ENCODE measurements around the gene AUTS2.

The AUTS2 gene

DNA sequence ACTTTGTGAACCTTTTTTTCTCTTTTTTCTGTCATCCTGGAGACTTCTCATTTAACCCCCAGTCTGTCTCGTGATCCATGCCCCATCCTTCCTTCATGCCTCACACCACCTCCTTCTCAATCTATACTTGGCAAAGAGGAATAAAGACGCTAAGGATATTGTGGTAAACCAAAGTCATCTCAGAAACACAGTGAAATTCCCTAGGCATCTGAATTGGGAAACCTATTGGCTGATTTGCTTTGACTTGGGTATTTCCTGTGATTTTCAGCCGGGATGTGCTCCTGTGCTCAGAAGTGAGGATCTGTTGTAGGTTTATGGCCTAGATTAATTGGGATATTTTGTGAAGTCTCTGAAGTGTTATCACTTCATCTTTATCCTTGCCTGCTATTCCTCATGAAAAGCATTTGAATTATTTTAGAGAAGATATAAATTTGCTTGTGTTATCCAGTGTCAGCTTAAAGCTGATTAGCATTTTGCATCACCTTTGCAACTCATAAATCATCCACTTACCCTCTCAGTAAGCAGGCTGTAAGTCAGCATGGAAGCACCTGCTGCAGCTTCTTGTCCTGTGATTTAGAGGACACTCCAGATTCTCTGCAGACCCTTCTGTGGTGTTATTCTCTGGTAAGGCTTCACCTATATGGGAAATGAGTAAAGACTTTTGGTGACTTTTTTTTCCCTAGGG, 138.0 kb downstream of the AUTS2 start:
- DNase-seq = peak; percentile 65

DNA sequence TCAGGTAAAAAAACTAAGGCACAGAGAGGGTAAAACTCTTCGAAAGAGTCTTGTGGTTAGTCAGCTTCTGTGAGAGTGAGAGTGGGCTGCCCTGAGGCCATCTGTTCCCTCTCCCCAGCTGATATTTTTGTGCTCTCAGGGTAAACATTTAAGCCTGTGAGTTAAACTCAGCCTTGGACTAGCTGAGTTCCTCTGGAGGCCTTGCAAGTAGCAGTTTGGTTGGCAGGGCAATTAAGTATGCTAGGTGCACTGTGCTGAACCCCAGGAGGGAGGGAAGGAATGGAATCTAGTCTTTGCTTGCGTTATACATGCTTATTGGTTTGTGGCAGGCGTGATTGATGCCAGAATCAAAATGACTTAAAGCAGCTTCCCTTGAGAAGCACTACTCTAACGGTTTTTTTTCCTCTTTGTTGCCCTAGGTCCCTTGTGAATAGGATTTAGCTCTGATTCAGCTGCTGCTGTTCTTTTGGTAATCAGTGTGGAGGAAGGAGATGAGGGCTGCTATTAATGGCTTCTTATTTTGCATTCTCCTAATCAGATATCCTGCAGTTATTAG, 140.2 kb downstream of the AUTS2 start:
- DNase-seq = peak; percentile 13

DNA sequence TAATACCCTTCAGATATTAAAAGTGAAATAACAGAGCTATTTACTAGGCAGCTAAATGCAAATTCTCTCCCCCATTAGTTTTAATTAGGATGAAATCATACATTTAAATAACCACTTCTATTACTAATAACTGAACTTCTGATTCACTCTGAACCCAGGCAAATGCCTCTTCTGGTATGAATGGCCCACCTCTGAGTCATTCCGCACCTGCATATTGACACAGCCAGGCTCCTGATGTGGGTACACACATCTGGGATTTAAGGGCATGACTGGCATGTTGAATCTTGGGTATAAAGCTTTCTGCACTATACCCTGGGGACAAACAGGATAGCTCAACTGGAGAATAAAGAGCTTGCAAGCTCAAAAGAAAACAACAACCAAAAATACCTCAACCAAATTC, 140.9 kb downstream of the AUTS2 start:
- DNase-seq = no peak

DNA sequence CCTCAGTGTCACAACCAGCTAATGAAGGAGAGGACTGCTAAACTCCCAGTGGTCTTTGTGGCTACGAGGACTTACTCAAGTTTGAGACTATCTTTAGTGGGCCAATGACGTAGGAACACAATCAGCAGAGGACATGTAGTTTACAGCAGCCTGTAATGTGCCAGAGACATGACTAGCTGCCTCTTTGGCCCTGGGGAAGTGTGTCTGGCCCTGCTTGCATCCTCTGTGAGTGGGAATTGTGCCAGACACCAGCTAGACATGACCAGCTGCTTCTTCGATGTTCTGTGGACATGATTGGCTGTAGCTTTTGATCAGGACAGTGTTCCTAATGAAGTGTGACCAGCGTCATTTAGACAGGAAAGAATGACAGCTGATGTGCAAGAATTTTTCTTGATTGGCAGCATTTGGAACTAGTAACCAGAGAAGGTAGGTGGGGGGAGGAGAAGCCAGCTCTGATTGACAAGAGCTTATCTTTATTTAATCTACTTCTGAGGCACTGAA, 141.7 kb downstream of the AUTS2 start:
- DNase-seq = no peak

DNA sequence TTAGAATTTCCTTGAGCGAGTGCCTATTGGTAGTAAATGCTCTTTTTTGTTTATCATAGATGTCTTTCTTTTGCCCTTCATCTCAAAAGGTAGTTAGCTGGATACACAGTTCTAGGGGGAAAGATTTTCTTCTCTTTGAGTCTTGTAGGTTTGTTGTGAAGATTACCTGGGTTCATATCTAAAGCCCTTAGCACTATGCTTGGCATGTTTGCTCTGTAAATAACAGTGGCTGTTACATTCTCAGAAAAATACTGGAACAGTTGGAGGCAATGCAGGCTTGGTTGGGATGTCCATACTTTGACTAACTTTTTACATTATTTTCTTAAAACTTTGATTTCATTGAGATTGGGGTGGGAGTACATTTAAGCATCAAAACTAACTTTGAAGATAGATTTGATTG, 144.0 kb downstream of the AUTS2 start:
- no peak for DNase-seq

DNA sequence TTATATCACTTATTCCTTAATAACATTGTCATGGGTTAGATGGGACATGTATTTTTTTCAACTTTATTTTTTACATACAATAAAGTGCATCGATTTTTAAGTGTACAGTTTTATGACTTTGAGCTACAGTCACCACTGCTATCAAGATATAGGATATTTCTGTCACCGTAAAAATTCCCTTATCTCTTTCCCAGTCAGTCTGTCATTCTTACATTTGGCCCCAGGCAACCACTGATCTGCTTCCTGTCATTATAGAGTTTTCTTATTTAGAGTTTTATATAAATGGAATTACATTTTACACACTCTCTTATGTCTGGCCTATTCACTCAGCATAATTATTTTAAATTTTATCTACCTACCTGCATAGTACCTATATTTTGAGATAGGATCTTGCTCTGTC, 145.2 kb downstream of the AUTS2 start:
- no peak for DNase-seq

DNA sequence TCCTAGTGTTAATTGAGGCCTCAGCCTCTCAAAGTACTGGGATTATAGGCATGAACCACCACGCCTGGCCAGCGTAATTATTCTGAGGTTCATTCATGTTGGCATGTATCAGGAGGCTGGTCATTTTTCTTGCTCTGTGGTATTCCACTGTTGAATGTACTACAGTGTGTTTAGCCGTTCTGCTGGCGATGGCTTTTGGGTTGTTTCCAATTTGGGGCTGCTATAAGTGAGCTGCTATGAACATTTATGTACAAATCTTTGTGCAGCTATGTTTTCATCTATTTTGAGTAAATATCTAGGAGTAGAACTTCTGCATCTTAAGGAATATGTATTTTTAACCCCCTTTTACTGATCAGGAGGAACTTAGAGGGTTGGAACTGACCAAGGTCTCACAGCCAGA, 145.8 kb downstream of the AUTS2 start:
- no peak for DNase-seq

DNA sequence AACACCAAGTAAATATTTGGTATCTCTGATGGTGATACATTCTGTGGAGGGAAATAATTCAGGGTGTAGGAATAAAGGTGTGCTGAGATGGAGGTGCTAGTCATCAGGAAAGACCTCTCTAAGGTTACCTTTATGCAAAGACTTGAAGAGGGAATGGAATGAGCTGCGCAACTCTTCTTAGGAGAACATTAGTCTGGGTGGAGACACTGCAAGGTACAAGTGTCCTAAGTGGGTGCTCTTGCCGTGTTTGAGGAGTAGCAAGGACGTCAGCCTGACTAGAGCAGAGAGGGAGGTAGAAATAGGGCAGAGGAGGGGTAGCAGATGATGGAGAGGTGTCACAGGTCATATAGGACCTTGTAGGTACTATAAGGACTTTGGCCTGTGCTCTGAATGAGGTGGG, 148.1 kb downstream of the AUTS2 start:
- DNase-seq = no peak

DNA sequence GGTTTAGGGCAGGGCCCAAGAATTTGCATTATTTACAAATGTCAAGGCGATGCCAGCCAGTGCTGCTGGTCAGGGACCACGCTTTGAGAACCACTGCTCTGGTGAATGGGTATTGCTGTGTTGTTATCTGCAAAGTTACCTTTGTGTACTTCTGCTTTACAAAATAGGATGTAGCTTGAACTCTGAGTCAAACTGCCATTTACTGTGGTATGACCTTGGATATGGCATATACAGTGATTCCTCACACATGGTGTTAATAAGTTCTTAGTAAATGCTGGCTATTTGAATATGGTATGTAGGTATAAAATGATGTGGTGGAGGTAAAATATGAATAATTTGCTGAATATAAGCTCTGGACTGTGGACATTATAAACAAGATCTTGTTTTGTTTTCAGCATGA, 148.9 kb downstream of the AUTS2 start:
- DNase-seq = no peak

DNA sequence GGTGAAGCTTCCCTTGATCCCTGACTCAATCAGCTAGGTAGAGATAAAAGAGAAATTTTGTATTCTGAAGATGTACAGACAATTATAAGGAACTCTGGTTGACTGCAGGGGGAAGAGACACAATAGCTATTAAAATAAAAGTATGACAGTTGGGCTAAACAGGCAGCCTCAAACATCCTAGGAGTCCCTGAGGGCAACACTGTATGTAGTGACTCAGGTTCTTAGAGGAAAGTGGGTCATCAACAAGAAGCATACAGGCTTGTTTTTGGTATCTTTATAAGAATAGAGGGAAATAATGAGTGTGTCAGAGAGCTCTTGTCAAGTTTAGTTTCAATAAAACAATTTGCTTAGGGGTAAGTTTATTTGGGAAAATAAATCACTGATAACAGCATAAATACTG, 150.3 kb downstream of the AUTS2 start:
- no peak for DNase-seq

DNA sequence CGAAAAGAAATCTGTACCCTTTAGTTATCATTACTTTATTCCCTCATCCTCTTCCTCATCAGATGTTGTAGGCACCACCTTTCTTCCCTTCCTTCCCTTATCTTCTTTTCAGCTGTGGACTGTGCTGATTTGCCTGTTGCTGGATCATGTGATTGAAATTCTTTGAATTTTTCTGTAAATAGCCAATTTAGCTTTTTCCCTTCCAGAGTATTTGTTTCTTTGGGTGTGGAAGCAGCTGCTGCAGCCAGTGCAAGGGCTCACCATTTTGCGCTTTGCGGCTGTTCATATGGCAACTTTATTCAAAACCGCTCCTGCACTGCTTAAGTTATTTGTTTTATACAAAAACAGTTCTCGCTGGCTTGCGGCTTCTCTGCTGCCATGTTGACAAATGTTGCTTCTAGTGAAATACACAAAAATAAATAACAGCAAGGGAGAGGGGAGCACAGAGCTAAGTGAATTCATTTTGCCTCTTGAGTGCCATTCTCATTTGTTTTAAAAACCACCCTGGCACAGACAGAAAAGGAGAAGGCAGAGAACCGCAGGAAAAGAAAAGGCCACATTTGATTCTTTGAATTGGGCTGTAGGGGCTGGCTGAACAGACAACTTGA, 151.2 kb downstream of the AUTS2 start:
- DNase-seq = no peak

DNA sequence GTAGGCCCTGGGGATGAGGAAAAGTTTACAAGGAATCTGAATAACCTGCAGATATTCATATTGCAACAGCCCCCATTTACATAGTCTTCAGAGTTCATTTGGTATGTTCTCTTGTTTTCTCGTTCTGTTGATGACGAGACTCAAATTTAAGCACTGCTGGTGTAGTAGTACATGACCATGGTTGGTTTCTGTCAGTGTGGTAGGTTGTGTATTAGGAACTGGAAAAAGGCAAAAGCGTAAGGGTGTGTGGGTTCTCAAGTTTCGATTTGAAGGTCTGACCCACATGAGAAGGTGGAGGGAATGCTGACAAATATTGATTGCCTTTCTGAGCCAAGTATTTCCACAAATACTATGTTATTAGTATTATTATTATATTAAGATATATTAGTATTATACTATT, 151.7 kb downstream of the AUTS2 start:
- DNase-seq = no peak

DNA sequence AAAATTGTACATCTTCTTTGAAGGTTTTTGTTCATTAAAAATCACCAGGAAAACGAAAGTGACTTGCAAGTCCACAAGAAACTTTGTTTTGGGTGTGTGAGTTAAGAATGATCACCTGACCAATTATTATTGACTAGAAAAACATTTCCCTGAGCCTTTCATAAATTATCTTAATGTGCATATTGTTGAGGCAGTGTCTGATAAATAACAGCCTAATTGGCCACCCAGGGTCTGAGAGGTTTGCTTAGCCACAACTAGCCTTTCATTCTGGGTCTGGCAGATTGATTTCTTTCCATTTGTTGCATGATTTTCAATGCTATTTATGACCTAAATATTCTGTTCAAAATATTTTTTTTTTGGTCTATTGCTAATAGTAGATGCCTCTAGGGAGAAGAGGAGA, 152.8 kb downstream of the AUTS2 start:
- DNase-seq = no peak

DNA sequence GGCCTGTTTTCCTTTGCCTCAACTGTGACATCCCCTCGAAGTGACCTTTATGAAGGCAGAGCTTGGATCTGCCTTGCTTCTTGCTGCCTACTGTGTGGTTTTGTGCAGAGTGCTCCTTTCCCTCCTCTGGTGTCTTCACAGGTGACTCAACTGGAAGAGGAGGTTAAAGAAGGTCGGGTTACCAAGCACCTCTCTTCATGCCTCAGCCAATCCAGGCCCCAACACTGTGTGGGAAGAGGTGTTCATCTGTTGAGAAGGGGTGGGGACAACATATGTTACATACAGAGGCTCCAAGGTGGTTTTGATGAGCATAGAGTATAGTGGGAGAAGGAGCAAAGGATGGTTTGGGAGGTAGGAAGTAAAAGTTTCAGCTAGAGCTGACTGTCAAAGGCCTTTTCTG, 155.7 kb downstream of the AUTS2 start:
- no peak for DNase-seq

DNA sequence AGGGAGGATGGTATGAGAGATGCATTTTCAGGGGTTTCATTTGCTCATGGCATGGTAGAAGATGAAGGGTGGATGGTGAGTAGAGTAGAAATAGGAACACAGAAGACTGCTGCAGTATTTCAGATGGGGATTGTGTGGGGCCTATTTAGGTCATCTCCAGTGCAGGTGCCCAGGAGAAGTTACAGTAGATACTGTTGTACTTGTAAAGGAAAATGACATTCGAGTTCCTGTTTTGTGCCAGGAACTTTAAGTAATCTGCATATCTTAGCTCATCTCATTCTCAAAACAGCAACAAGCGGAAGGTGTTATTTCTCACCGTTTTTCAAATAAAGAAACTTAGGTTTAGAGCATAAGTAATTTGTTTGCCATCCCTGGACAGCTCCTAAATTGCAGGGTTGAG, 156.2 kb downstream of the AUTS2 start:
- DNase-seq = no peak

DNA sequence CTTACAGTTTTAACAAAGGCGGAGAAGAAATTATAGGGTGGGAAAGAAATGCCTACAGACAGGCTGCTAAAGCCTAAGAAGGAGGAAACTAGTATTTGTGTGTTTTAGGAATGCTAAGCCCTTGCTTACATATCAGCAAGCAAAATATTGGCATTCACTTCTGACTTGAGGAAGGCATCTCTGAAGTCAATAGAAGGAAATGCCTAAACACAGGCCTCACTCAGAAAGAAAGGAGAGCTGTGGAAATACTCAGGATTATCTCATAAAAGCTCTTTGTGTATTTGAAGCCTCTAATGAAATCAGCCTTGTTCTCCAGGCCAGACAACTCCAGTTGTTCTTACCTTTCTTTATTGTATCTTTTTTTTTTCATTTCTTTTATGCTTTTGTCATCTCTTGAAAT, 158.0 kb downstream of the AUTS2 start:
- no peak for DNase-seq

DNA sequence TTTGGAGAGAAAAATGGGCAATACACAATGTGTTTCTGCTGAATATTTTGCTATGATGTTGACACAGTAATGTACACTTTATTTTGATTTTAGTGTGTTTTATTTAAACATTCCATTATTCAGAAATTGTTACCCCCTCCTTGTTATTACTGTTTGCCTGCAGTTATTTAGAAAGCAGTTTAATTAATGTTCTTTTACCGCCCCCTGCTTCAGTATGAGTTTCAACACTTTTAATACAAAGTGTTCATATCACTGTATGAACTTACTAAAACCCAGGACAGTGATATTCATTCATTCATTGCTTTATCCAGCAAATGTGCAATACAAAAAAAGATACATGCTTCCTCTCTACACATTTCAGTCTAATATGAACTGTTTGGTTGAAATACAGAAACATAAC, 159.3 kb downstream of the AUTS2 start:
- DNase-seq = no peak

DNA sequence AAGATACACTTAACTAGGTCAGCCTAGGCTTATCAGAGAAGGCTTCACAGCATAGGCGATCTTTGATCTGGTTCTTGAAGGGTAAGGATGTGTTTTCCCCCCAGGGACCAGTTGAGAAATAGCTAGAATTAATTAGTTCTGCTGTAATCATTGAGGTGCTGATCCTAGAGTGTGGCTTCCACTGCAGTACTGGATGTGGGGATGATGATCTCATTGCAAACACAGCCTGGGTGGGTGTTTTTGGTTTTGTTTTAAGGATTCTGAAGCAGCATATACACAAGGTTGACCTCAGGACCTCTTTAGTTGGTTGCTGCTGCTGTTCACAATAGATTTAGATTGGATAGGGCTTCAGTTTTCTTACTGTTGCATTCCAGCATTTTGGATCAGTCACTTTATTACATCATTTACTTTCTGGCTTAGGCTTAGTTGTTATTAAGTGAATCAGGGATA, 159.7 kb downstream of the AUTS2 start:
- no peak for DNase-seq

DNA sequence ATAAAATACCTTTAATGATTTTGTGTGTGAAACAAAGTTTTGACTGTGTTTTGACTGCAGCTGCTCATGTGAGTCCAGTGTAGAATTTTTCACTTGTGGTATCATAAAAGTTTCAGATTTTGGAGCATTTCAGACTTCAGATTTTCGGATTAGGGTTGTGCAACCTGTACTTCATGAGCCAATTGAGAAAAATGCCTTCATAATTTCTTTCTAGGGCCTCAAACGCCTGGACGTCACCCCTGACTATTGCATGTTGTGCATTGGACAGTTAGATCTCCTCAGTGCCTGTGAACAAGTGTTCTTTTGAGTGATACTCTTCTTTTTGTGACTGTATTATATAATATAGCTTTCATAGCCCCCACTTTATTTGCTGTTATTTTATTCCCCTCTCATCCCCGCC, 161.1 kb downstream of the AUTS2 start:
- DNase-seq = no peak

DNA sequence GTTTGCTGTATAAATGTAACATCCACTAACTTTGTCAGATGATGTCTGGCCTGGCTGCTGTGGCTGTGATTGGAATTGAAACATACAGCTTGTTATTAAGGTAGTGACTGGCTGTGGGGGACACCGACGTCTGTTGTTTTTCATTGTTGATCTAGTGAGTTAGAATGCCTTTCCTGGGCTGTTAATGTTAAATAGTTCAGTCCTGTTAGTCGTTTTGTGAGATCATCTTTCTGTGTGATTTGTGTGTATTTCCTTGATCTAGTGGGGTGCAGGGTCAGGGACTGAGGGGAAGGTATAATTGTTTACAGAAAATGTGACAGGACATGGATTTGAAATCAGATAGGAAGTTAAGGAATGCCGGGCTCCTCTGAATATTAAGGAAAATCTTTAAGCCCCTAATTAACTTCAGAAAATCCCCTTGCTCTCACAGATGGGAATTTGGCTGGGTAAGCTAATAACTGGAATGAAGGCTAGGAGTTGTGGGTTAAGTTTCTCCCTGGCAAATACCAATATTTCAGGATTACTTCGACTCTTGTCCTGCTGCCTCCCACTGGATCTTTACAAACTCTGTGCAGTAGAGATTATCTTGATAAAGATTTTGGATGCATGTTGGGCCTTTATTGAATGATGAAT, 163.1 kb downstream of the AUTS2 start:
- no peak for DNase-seq

DNA sequence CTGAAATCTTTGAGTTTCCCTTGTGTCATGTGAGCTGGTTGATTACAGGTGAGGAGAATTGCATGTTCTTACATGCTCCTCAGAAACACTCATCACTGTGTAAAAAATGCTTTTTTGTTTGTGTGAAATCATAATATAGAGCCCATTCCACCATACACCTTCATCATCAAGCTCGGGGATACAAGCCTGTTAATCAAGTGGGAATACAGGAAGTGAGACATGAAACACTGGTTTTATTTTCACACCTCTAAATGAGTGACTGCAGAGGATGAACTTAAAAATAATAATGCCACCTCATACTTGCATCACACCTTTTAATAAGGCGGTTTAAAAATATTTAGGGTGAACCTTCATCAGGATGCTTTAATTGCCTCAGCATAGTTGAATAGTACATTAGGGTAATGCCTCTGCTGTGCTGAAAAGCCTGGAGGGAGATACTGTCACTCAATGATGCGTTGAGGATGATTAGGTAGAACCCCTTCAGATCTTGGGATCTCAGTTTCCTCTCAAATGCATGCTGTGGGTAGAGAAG, 164.6 kb downstream of the AUTS2 start:
- DNase-seq = no peak

DNA sequence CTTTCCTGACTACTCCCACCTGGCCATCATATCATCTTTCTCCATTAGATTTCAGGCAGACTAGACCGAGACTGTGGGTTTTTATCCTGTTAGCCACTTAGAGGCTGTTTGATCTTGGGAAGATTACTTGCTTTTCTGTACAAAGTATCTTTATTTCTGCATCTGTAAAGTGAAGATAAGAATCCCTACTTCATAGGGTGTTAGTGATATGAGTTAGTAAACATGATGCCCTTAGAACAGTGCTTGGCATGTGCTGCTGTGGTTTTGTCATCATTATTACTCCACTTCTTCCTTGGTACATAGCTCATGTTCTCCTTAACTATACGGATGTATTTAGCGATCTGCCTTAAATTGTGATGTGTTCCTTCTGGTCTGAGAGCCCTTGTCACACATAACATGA, 165.2 kb downstream of the AUTS2 start:
- no peak for DNase-seq

DNA sequence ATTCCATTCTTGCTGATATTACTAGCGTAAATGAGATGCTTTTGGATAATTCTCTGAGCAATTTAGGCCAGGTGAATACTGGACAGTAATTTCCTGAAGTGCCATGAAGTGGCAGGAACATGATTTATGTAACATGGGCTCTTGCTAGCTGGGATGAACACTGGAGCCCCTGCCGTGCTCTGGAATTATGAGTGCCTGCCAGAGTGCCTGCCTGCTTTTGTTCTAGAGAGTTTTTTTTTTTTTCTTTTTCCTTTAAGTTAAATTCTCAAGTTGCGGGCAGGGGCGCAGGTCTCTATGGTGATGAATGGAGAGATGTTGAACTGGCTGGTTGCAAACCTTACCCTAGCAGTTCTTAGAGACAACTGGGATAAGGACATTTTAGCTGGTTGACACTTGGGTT, 165.9 kb downstream of the AUTS2 start:
- DNase-seq = peak; percentile 93

DNA sequence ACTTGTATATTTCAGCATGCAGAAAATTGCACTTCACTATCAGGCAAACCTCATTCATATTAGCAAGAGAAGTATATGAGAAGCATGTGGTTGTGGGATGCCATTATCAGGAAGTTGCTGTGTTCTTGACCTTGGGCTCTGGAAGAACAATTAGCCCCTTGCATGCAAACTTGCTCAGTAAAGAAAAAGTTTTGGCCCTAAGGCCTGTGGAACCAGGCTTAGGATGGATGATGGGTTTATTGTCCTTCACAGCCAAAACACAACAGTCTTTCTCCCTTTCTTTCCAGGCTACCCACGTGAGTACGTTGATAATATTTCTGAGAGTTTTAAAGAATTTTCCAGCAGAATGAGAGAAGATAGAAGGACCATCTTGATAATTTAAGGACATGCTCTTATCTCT, 166.4 kb downstream of the AUTS2 start:
- DNase-seq = no peak
